HCT116 (cell line): ENCODE measurements around the gene ATAD2B. TPM values are rescaled to one million over a fixed set of nuclear protein-coding genes. Genes with fewer than 3 reads are reported as not detected.
A peak's percentile ranks its signal among the peaks of the same experiment; 100 is the strongest.

Experiments
- ATAC-seq: fragments of 200-7000 bp; cut with Tn5 transposase; 2 replicates; pipeline ENCODE4 v1.9.1; 2020; ENCODE audit warnings: mild to moderate bottlenecking, moderate library complexity
- BruUV-seq: library from RNA; stranded (reverse); fragments of 400-500 nt; replicated peaks from 2 replicates; lab custom pipeline; 2021; lab: Mats Ljungman, UMichigan
- CTCF ChIA-PET: fragments of 300-600 bp; sonication (Branson Sonifier 250); formaldehyde crosslinking; loops from one replicate; lab custom pipeline; 2021; ENCODE audit warnings: antibody characterized with exemption; lab: Charles Lee
- POLR2A ChIA-PET: fragments of 300-600, 350-600 bp; sonication (Branson Sonifier 250); formaldehyde crosslinking; loops from one replicate; lab custom pipeline; 2021; ENCODE audit warnings: antibody characterized with exemption; lab: Charles Lee
- RAD21 ChIA-PET, 2 experiments: fragments of 300-600 bp; sonication (Branson Sonifier 250); formaldehyde crosslinking; loops; one replicate each; lab custom pipeline; 2023; ENCODE audit warnings: low total read pairs in 2 of 2; ENCODE audit not compliant: uncharacterized antibody in 2 of 2, unreplicated experiment in 2 of 2, low non-redundant PET in 1 of 2; lab: Charles Lee
- DNase-seq: peaks from one replicate; pipeline ENCODE4 v3.0.0-alpha.2; 2010; ENCODE audit warnings: low read depth, low spot score
- H2AFZ ChIP-seq: fragments of 200-600 bp; shearing (Covaris generic), sonication (generic); 2 replicates; pipeline ENCODE4 v1.6.1; 2017; ENCODE audit warnings: low read depth, mixed run types, mixed read lengths, antibody characterized with exemption, low read length; ENCODE audit not compliant: poor library complexity, severe bottlenecking
- H3K27ac ChIP-seq: 2 replicates; pipeline ENCODE4 v1.5.1; 2012; ENCODE audit warnings: low read depth, low read length
- H3K27me3 ChIP-seq: fragments of 200-600 bp; sonication (generic); 2 replicates; pipeline ENCODE4 v1.6.1; 2016; ENCODE audit warnings: mixed run types, low read length, mixed read lengths; ENCODE audit not compliant: insufficient read depth
- H3K36me3 ChIP-seq, 2 experiments: fragments of 200-500 bp in 1 of 2; fragments of 200-600 bp in 1 of 2; sonication (Bioruptor generic) in 1 of 2; sonication (generic) in 1 of 2; 2 replicates each; pipeline versions ENCODE4 v1.5.1 to v1.6.1; 2014 to 2016; ENCODE audit warnings: low read length in 2 of 2, inconsistent platforms in 1 of 2, mixed read lengths in 1 of 2, mixed run types in 1 of 2; ENCODE audit not compliant: insufficient read depth in 2 of 2, control insufficient read depth in 1 of 2
- H3K4me1 ChIP-seq, 2 experiments: fragments of 200-600 bp in 1 of 2; sonication (generic) in 1 of 2; 2 replicates each; pipeline versions ENCODE4 v1.5.1 to v1.6.1; 2012 to 2017; ENCODE audit warnings: low read length in 2 of 2, inconsistent platforms in 1 of 2, mild to moderate bottlenecking in 1 of 2, mixed read lengths in 1 of 2, mixed run types in 1 of 2, moderate library complexity in 1 of 2; ENCODE audit not compliant: insufficient read depth in 2 of 2, control insufficient read depth in 1 of 2
- H3K4me2 ChIP-seq: fragments of 200-600 bp; sonication (generic); 2 replicates; pipeline ENCODE4 v1.6.1; 2017; ENCODE audit warnings: mixed run types, low read length, mixed read lengths
- H3K4me3 ChIP-seq, 2 experiments: fragments of 200-600 bp in 1 of 2; sonication (generic) in 1 of 2; replicated peaks in 1 of 2; 2 replicates each; pipeline ENCODE4 v1.5.1; 2011 to 2016; ENCODE audit warnings: low read length in 2 of 2, control low read depth in 1 of 2, low read depth in 1 of 2, mild to moderate bottlenecking in 1 of 2, mixed read lengths in 1 of 2, mixed run types in 1 of 2
- H3K79me2 ChIP-seq: fragments of 200-600 bp; sonication (generic); 2 replicates; pipeline ENCODE4 v1.6.1; 2017; ENCODE audit warnings: mild to moderate bottlenecking, mixed run types, low read length, moderate library complexity, mixed read lengths; ENCODE audit not compliant: insufficient read depth
- H3K9ac ChIP-seq: fragments of 200-600 bp; sonication (generic); 2 replicates; pipeline ENCODE4 v1.6.1; 2016; ENCODE audit warnings: low read length, mixed read lengths
- H3K9me2 ChIP-seq: fragments of 200-600 bp; sonication (generic), shearing (Covaris generic); 2 replicates; pipeline ENCODE4 v1.6.1; 2017; ENCODE audit warnings: mixed run types, mild to moderate bottlenecking, moderate library complexity; ENCODE audit not compliant: insufficient read depth
- H3K9me3 ChIP-seq, 2 experiments: fragments of 200-500 bp in 1 of 2; fragments of 200-600 bp in 1 of 2; sonication (Bioruptor generic) in 1 of 2; sonication (generic) in 1 of 2; 2 replicates each; pipeline ENCODE4 v1.6.1; 2014 to 2017; ENCODE audit warnings: low read length in 2 of 2, mixed read lengths in 2 of 2, inconsistent platforms in 1 of 2, low read depth in 1 of 2, mild to moderate bottlenecking in 1 of 2, mixed run types in 1 of 2, moderate library complexity in 1 of 2; ENCODE audit not compliant: control insufficient read depth in 1 of 2, insufficient read depth in 1 of 2
- H4K20me1 ChIP-seq: fragments of 200-600 bp; sonication (generic), shearing (Covaris generic); 2 replicates; pipeline ENCODE4 v1.6.1; 2017; ENCODE audit warnings: mixed run types, mild to moderate bottlenecking, moderate library complexity; ENCODE audit not compliant: insufficient read depth
- EGR1 ChIP-seq: IDR thresholded peaks from 2 replicates; pipeline ENCODE4 v1.6.1; 2012; ENCODE audit warnings: low read depth
- FOSL1 ChIP-seq: IDR thresholded peaks from 2 replicates; pipeline ENCODE4 v1.6.1; 2012; ENCODE audit warnings: low read depth
- MAX ChIP-seq: IDR thresholded peaks from 2 replicates; pipeline ENCODE4 v1.6.1; 2012
- REST ChIP-seq: IDR thresholded peaks from 2 replicates; pipeline ENCODE4 v1.6.1; 2012; ENCODE audit warnings: low read depth
- SIN3A ChIP-seq: IDR thresholded peaks from 2 replicates; pipeline ENCODE4 v1.6.1; 2012; ENCODE audit warnings: low read depth
- YY1 ChIP-seq: IDR thresholded peaks from 2 replicates; pipeline ENCODE4 v1.6.1; 2011; ENCODE audit warnings: low read length, low read depth, moderate library complexity, mild to moderate bottlenecking; ENCODE audit not compliant: insufficient replicate concordance; ENCODE audit errors: extremely low read depth
- ZFX ChIP-seq: fragments of 450-650 bp; IDR thresholded peaks from 2 replicates; pipeline ENCODE4 v1.6.1; 2017
- intact Hi-C: fragments of 100-400 bp; cut with micrococcal nuclease; formaldehyde crosslinking; loops from 2 replicates; pipeline ENCODE4 v1.10.0; 2022
- total RNA-seq: library from RNA; stranded (reverse); gene quantifications from one replicate; pipeline ENCODE4 v1.2.1, GENCODE V29; 2021; ENCODE audit not compliant: unreplicated experiment

The ATAD2B gene
- total RNA-seq, 1 experiment from 2014 or later, result 9.6 TPM

- POLR2A ChIA-PET, result no interaction called here
- H3K27me3 ChIP-seq, result no peaks in the 10 kb centered on the region
- H3K4me3 ChIP-seq, result peak overlapping the region; percentile 61 to 75; a peak in 3 of 4 replicates
- no peak overlapping the region for H2AFZ ChIP-seq
- no peak for TF ChIP-seq YY1
- no peaks in the 10 kb centered on the region for H4K20me1 ChIP-seq
- H3K9me3 ChIP-seq, result no peaks in the 10 kb centered on the region
- no peaks in the 10 kb centered on the region for H3K9me2 ChIP-seq
- peaks cover 4 to 33% of the 10 kb centered on the region in 2 experiments; a peak in 3 of 4 replicates for H3K4me1 ChIP-seq
- intact Hi-C loops, result loop anchor here (5.0 kb wide), 1 partner anchor 136 kb away; the partner anchor contains the start of gene SF3B6
- H3K9ac ChIP-seq, result no peak overlapping the region; the same call in 1 of the 2 replicates
- H3K27ac ChIP-seq, result no peak overlapping the region
- ATAC-seq, result no peak
- H3K36me3 ChIP-seq, result no peaks in the 10 kb centered on the region
- no peak for DNase-seq
- H3K79me2 ChIP-seq, result peaks cover 44% of the 10 kb centered on the region
- RAD21 ChIA-PET, result interaction anchor here in 1 of 2 experiments (0.5 kb wide), 1 partner anchor 165 kb away, joined by 4 read pairs; no protein-coding TSS in a partner anchor
- CTCF ChIA-PET, result interaction anchor here (1.9 kb wide), 1 partner anchor 15 kb away, joined by 6 read pairs; the partner anchor contains the start of gene ATAD2B
- no TSS peak for BruUV-seq
- peak overlapping the region; percentile 82 for H3K4me2 ChIP-seq
Measured at GRCh38 chr2:23941644-23942043, 14.7 kb upstream of the ATAD2B start.

GRCh38 chr2:23940718-23941620 lies 14.0 kb upstream of the ATAD2B start:
- no peaks in the 10 kb centered on the region for H3K36me3 ChIP-seq
- peak overlapping the region; percentile 82 for H3K4me2 ChIP-seq
- H4K20me1 ChIP-seq, result no peaks in the 10 kb centered on the region
- DNase-seq (no peak), ATAC-seq (peak; percentile 61)
- CTCF ChIA-PET, result interaction anchor here (1.9 kb wide), 1 partner anchor 14 kb away, joined by 6 read pairs; the partner anchor contains the start of gene ATAD2B
- H3K9ac ChIP-seq, result peak overlapping the region; percentile 84
- TSS peak; percentile 73 for BruUV-seq
- RAD21 ChIA-PET, result no interaction called here
- H3K4me1 ChIP-seq, result peaks cover 4 to 33% of the 10 kb centered on the region in 2 experiments; a peak in 3 of 4 replicates
- H3K79me2 ChIP-seq, result peaks cover 42% of the 10 kb centered on the region
- no peaks in the 10 kb centered on the region for H3K9me2 ChIP-seq
- TF ChIP-seq FOSL1, result no peak
- 0 out of 2 replicates have a peak, but pooled peaks have one; percentile 1 for TF ChIP-seq EGR1
- TF ChIP-seq REST, result no peak
- peak; percentile 72 for TF ChIP-seq ZFX
- TF ChIP-seq SIN3A, result peak; percentile 15; the same call in 1 of the 2 replicates
- TF ChIP-seq MAX, result peak; percentile 43; the same call in 1 of the 2 replicates
- POLR2A ChIA-PET, result interaction anchor here (1.4 kb wide), 1 partner anchor 15 kb away, joined by 3 read pairs; the partner anchor contains the start of gene ATAD2B
- no peaks in the 10 kb centered on the region for H3K27me3 ChIP-seq
- H3K27ac ChIP-seq, result peak overlapping the region; percentile 70
- no peaks in the 10 kb centered on the region for H3K9me3 ChIP-seq
- H3K4me3 ChIP-seq, result peak overlapping the region; percentile 61 to 75
- H2AFZ ChIP-seq, result no peak overlapping the region
- intact Hi-C loops, result loop anchor here (5.0 kb wide), 1 partner anchor 136 kb away; the partner anchor contains the start of gene SF3B6
